SK-N-SH (cell line): ENCODE data around the gene KRT3. TPM values are rescaled to one million over a fixed set of nuclear protein-coding genes. Genes with fewer than 3 reads are reported as not detected.

Experiments
- CTCF ChIA-PET: fragments of 300-600, 350-600 bp; formaldehyde crosslinking; extraction: SDS; loops from one replicate; lab custom pipeline; 2021; lab: Yijun Ruan, JAX
- POLR2A ChIA-PET: fragments of 350-600 bp; sonication (Branson Sonifier 250); formaldehyde crosslinking; extraction: SDS; loops from one replicate; lab custom pipeline; 2020; ENCODE audit warnings: antibody characterized with exemption, inconsistent platforms; lab: Yijun Ruan, JAX
- DNase-seq: peaks from one replicate; pipeline ENCODE4 v3.0.0; 2012
- H2AFZ ChIP-seq: fragments of 200-600 bp; sonication (generic); 2 replicates; pipeline ENCODE4 v1.8.1; 2016; ENCODE audit warnings: antibody characterized with exemption, mild to moderate bottlenecking, low read depth
- H3F3A ChIP-seq: fragments of 200-600 bp; sonication (generic); replicated peaks from 2 replicates; pipeline ENCODE3; 2016; ENCODE audit warnings: antibody characterized with exemption, mild to moderate bottlenecking; ENCODE audit not compliant: insufficient read depth
- H3K27ac ChIP-seq, 2 experiments: fragments of 200-500 bp in 1 of 2; fragments of 200-600 bp in 1 of 2; sonication (Bioruptor generic) in 1 of 2; sonication (generic), shearing (Covaris generic) in 1 of 2; 2 replicates each; pipeline versions ENCODE4 v1.5.1 to v1.6.1; 2014 to 2016; ENCODE audit warnings: low read depth in 2 of 2, inconsistent platforms in 1 of 2, low read length in 1 of 2, mild to moderate bottlenecking in 1 of 2, mixed read lengths in 1 of 2
- H3K27me3 ChIP-seq: fragments of 200-600 bp; sonication (generic), shearing (Covaris generic); 2 replicates; pipeline ENCODE4 v1.6.1; 2016; ENCODE audit warnings: mixed run types; ENCODE audit not compliant: insufficient read depth
- H3K36me3 ChIP-seq, 2 experiments: fragments of 200-500 bp in 1 of 2; fragments of 200-600 bp in 1 of 2; sonication (Bioruptor generic) in 1 of 2; sonication (generic) in 1 of 2; replicated peaks in 1 of 2; 2 replicates each; pipeline versions ENCODE3 to v1.5.1; 2014 to 2016; ENCODE audit warnings: low read length in 1 of 2, mild to moderate bottlenecking in 1 of 2; ENCODE audit not compliant: insufficient read depth in 2 of 2, control insufficient read depth in 1 of 2
- H3K4me1 ChIP-seq, 2 experiments: fragments of 200-500 bp in 1 of 2; fragments of 200-600 bp in 1 of 2; sonication (Bioruptor generic) in 1 of 2; sonication (generic), shearing (Covaris generic) in 1 of 2; 2 replicates each; pipeline versions ENCODE4 v1.5.1 to v1.6.1; 2014 to 2016; ENCODE audit warnings: low read depth in 1 of 2, low read length in 1 of 2, mixed run types in 1 of 2; ENCODE audit not compliant: insufficient read depth in 2 of 2, control insufficient read depth in 1 of 2
- H3K4me2 ChIP-seq: fragments of 200-600 bp; sonication (generic), shearing (Covaris generic); 2 replicates; pipeline ENCODE4 v1.6.1; 2017; ENCODE audit warnings: mixed run types
- H3K4me3 ChIP-seq, 2 experiments: fragments of 200-500 bp in 1 of 2; fragments of 200-600 bp in 1 of 2; sonication (Bioruptor generic) in 1 of 2; sonication (generic), shearing (Covaris generic) in 1 of 2; 2 replicates each; pipeline versions ENCODE4 v1.5.1 to v1.8.1; 2014 to 2016; ENCODE audit warnings: low read depth in 2 of 2, inconsistent platforms in 1 of 2, low read length in 1 of 2, mild to moderate bottlenecking in 1 of 2, mixed read lengths in 1 of 2, moderate library complexity in 1 of 2
- H3K79me2 ChIP-seq: fragments of 200-600 bp; sonication (generic); 2 replicates; pipeline ENCODE4 v1.8.1; 2017; ENCODE audit warnings: mild to moderate bottlenecking; ENCODE audit not compliant: insufficient read depth
- H3K9ac ChIP-seq: fragments of 200-600 bp; sonication (generic); 2 replicates; pipeline ENCODE4 v1.6.1; 2017; ENCODE audit warnings: mixed run types
- H3K9me2 ChIP-seq: fragments of 200-600 bp; sonication (generic); 2 replicates; pipeline ENCODE4 v1.6.1; 2017; ENCODE audit warnings: mixed run types
- H3K9me3 ChIP-seq: fragments of 200-600 bp; sonication (generic); 2 replicates; pipeline ENCODE4 v1.6.1; 2017; ENCODE audit warnings: mixed run types, mild to moderate bottlenecking, moderate library complexity
- H4K20me1 ChIP-seq: fragments of 200-600 bp; sonication (generic); 2 replicates; pipeline ENCODE4 v1.6.1; 2017; ENCODE audit warnings: mild to moderate bottlenecking, mixed run types; ENCODE audit not compliant: insufficient read depth
- EP300 ChIP-seq, 2 experiments: IDR thresholded peaks; 2 replicates each; pipeline versions ENCODE4 v1.4.0 to v1.6.1; 2012; ENCODE audit warnings: borderline replicate concordance in 1 of 2, low read depth in 1 of 2, low read length in 1 of 2
- EZH2phosphoT487 ChIP-seq: fragments of 200-600 bp; sonication (generic); IDR thresholded peaks from 2 replicates; pipeline ENCODE4 v1.6.1; 2017; ENCODE audit warnings: low read depth, mixed run types, mild to moderate bottlenecking, antibody characterized with exemption, moderate library complexity, borderline replicate concordance
- FOXM1 ChIP-seq: IDR thresholded peaks from 2 replicates; pipeline ENCODE4 v1.4.0; 2012; ENCODE audit warnings: low read depth, mild to moderate bottlenecking
- GABPA ChIP-seq: IDR thresholded peaks from 2 replicates; pipeline ENCODE4 v1.4.0; 2012; ENCODE audit warnings: low read depth, mild to moderate bottlenecking
- GATA2 ChIP-seq: sonication (generic); formaldehyde crosslinking; IDR thresholded peaks from 2 replicates; pipeline ENCODE4 v1.5.0; 2020; ENCODE audit warnings: mild to moderate bottlenecking, missing genetic modification reagents
- JUND ChIP-seq: IDR thresholded peaks from 2 replicates; pipeline ENCODE4 v1.4.0; 2012
- POLR2AphosphoS5 ChIP-seq: IDR thresholded peaks from 2 replicates; pipeline ENCODE4 v1.6.1; 2012; ENCODE audit warnings: low read depth, low read length
- RAD21 ChIP-seq: IDR thresholded peaks from 2 replicates; pipeline ENCODE4 v1.6.1; 2012; ENCODE audit warnings: mild to moderate bottlenecking, low read length
- RFX5 ChIP-seq: IDR thresholded peaks from 2 replicates; pipeline ENCODE4 v1.6.1; 2012; ENCODE audit warnings: mild to moderate bottlenecking, improper control_type of control experiment, low read length
- SMC3 ChIP-seq: IDR thresholded peaks from 2 replicates; pipeline ENCODE4 v1.6.1; 2012; ENCODE audit warnings: low read depth, low read length, improper control_type of control experiment
- TAF1 ChIP-seq: IDR thresholded peaks from 2 replicates; pipeline ENCODE4 v1.6.1; 2012; ENCODE audit warnings: low read depth, mild to moderate bottlenecking, low read length, moderate library complexity, borderline replicate concordance
- TCF12 ChIP-seq: IDR thresholded peaks from 2 replicates; pipeline ENCODE4 v1.4.0; 2012
- YY1 ChIP-seq: IDR thresholded peaks from 2 replicates; pipeline ENCODE4 v1.4.0; 2012; ENCODE audit warnings: low read depth, mild to moderate bottlenecking
- WGBS: methylation state at CpG from one replicate; pipeline ENCODE4 v1.1.6; 2017; ENCODE audit warnings: low lambda C conversion rate; 5-methylcytosine and 5-hydroxymethylcytosine counted together
- polyA plus RNA-seq, 3 experiments: library from polyadenylated mRNA; depleted of rRNA; stranded (reverse); fragments of >200 nt; gene quantifications; 2 replicates each; pipeline ENCODE4 v1.2.3, GENCODE V29; 2012
- TF ChIP-seq, protein P1 (sequence below): IDR thresholded peaks from 2 replicates; pipeline ENCODE4 v1.4.0; 2012; ENCODE audit warnings: low read depth, borderline replicate concordance
- TF ChIP-seq, protein P2 (sequence below): fragments of 200-600 bp; sonication (generic); IDR thresholded peaks from 2 replicates; pipeline ENCODE4 v1.6.1; 2017; ENCODE audit warnings: antibody characterized with exemption, mild to moderate bottlenecking, moderate library complexity
- TF ChIP-seq, protein P3 (sequence below): fragments of 150-350 bp; IDR thresholded peaks from 2 replicates; pipeline ENCODE4 v1.6.1; 2017; ENCODE audit warnings: antibody characterized with exemption, low read length, low read depth, borderline replicate concordance
- TF ChIP-seq, protein P4 (sequence below): IDR thresholded peaks from 2 replicates; pipeline ENCODE4 v1.6.1; 2012; ENCODE audit warnings: mild to moderate bottlenecking, low read depth, low read length, moderate library complexity
- TF ChIP-seq, protein P5 (sequence below): IDR thresholded peaks from 2 replicates; pipeline ENCODE4; 2012

The KRT3 gene
- polyA plus RNA-seq, 1 of the 3 experiments (the other 2 are of a cell fraction) = not detected

DNA sequence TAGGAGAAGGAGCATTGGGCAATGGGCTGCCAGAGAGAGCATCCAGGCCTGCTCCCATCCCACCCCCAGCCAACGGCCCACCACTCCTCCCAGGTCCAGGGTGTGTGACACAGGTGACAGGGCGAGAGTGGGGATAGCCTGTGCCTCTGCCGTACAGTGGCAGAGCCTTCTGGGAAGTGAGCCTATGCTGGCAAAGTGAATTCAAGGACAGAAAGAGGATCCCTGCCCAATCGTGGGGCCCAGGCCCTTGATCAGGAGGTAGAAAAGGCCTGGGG is 38.7 kb upstream of the KRT3 start:
- H4K20me1 ChIP-seq = no peaks in the 10 kb centered on the region
- 27% methylated on average over 4 of the region's 4 CpGs for WGBS
- CTCF ChIA-PET = interaction anchor here (0.9 to 1.0 kb wide), 2 partner anchors 31 to 462 kb away, joined by 3 read pairs; no protein-coding TSS in a partner anchor
- H3K79me2 ChIP-seq = no peaks in the 10 kb centered on the region
- H3K27ac ChIP-seq = no peak overlapping the region
- H3K9me2 ChIP-seq = no peaks in the 10 kb centered on the region
- no peak for DNase-seq
- H3K4me3 ChIP-seq = no peak overlapping the region
- no peaks in the 10 kb centered on the region for H3F3A ChIP-seq
- TF ChIP-seq, protein P1, sequence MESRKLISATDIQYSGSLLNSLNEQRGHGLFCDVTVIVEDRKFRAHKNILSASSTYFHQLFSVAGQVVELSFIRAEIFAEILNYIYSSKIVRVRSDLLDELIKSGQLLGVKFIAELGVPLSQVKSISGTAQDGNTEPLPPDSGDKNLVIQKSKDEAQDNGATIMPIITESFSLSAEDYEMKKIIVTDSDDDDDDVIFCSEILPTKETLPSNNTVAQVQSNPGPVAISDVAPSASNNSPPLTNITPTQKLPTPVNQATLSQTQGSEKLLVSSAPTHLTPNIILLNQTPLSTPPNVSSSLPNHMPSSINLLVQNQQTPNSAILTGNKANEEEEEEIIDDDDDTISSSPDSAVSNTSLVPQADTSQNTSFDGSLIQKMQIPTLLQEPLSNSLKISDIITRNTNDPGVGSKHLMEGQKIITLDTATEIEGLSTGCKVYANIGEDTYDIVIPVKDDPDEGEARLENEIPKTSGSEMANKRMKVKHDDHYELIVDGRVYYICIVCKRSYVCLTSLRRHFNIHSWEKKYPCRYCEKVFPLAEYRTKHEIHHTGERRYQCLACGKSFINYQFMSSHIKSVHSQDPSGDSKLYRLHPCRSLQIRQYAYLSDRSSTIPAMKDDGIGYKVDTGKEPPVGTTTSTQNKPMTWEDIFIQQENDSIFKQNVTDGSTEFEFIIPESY = no peak
- TF ChIP-seq, protein P2, sequence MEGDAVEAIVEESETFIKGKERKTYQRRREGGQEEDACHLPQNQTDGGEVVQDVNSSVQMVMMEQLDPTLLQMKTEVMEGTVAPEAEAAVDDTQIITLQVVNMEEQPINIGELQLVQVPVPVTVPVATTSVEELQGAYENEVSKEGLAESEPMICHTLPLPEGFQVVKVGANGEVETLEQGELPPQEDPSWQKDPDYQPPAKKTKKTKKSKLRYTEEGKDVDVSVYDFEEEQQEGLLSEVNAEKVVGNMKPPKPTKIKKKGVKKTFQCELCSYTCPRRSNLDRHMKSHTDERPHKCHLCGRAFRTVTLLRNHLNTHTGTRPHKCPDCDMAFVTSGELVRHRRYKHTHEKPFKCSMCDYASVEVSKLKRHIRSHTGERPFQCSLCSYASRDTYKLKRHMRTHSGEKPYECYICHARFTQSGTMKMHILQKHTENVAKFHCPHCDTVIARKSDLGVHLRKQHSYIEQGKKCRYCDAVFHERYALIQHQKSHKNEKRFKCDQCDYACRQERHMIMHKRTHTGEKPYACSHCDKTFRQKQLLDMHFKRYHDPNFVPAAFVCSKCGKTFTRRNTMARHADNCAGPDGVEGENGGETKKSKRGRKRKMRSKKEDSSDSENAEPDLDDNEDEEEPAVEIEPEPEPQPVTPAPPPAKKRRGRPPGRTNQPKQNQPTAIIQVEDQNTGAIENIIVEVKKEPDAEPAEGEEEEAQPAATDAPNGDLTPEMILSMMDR = no peak
- TF ChIP-seq POLR2AphosphoS5 = no peak
- no peak for TF ChIP-seq GABPA
- TF ChIP-seq YY1 = no peak
- TF ChIP-seq TCF12 = no peak
- TF ChIP-seq, protein P3, sequence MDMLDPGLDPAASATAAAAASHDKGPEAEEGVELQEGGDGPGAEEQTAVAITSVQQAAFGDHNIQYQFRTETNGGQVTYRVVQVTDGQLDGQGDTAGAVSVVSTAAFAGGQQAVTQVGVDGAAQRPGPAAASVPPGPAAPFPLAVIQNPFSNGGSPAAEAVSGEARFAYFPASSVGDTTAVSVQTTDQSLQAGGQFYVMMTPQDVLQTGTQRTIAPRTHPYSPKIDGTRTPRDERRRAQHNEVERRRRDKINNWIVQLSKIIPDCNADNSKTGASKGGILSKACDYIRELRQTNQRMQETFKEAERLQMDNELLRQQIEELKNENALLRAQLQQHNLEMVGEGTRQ = no peak
- no peak for TF ChIP-seq RAD21
- no peak for TF ChIP-seq RFX5
- TF ChIP-seq GATA2 (CRISPR knock-in tag) = no peak
- TF ChIP-seq, protein P4, sequence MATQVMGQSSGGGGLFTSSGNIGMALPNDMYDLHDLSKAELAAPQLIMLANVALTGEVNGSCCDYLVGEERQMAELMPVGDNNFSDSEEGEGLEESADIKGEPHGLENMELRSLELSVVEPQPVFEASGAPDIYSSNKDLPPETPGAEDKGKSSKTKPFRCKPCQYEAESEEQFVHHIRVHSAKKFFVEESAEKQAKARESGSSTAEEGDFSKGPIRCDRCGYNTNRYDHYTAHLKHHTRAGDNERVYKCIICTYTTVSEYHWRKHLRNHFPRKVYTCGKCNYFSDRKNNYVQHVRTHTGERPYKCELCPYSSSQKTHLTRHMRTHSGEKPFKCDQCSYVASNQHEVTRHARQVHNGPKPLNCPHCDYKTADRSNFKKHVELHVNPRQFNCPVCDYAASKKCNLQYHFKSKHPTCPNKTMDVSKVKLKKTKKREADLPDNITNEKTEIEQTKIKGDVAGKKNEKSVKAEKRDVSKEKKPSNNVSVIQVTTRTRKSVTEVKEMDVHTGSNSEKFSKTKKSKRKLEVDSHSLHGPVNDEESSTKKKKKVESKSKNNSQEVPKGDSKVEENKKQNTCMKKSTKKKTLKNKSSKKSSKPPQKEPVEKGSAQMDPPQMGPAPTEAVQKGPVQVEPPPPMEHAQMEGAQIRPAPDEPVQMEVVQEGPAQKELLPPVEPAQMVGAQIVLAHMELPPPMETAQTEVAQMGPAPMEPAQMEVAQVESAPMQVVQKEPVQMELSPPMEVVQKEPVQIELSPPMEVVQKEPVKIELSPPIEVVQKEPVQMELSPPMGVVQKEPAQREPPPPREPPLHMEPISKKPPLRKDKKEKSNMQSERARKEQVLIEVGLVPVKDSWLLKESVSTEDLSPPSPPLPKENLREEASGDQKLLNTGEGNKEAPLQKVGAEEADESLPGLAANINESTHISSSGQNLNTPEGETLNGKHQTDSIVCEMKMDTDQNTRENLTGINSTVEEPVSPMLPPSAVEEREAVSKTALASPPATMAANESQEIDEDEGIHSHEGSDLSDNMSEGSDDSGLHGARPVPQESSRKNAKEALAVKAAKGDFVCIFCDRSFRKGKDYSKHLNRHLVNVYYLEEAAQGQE = no peak
- no peak for TF ChIP-seq JUND
- no peak for TF ChIP-seq SMC3
- TF ChIP-seq EP300 (IDR thresholded peaks at IDR 0.05; ENCODE audit: borderline replicate concordance in 1 of 2, low read depth in 1 of 2, low read length in 1 of 2) = no peak
- TF ChIP-seq TAF1 = no peak
- no peak for TF ChIP-seq EZH2phosphoT487
- TF ChIP-seq FOXM1 = no peak
- TF ChIP-seq, protein P5, sequence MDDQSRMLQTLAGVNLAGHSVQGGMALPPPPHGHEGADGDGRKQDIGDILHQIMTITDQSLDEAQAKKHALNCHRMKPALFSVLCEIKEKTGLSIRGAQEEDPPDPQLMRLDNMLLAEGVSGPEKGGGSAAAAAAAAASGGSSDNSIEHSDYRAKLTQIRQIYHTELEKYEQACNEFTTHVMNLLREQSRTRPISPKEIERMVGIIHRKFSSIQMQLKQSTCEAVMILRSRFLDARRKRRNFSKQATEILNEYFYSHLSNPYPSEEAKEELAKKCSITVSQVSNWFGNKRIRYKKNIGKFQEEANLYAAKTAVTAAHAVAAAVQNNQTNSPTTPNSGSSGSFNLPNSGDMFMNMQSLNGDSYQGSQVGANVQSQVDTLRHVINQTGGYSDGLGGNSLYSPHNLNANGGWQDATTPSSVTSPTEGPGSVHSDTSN = no peak
- TF ChIP-seq, all 33 proteins: peak for 0
- POLR2A ChIA-PET = no interaction called here
- Histone ChIP-seq H3K27me3 (peaks cover 24% of the 10 kb centered on the region; the same call in 1 of the 2 replicates), H3K4me2 (no peak overlapping the region), H2AFZ (no peak overlapping the region), H3K36me3 (no peaks in the 10 kb centered on the region), H3K4me1 (peaks cover 0 to 9% of the 10 kb centered on the region in 2 experiments; a peak in 1 of 4 replicates), H3K9me3 (no peaks in the 10 kb centered on the region), H3K9ac (no peak overlapping the region)
